PC-9 (cell line): ENCODE data around the gene ALOXE3. TPM values are rescaled to one million over a fixed set of nuclear protein-coding genes. Genes with fewer than 3 reads are reported as not detected.
A peak's percentile ranks its signal among the peaks of the same experiment; 100 is the strongest.

ENCODE experiments used
- BruUV-seq: library from RNA; stranded (reverse); fragments of 400-500 nt; replicated peaks from 2 replicates; lab custom pipeline; 2021; lab: Mats Ljungman, UMichigan
- CTCF ChIA-PET: fragments of 300-600 bp; sonication (Branson Sonifier 250); formaldehyde crosslinking; loops from one replicate; lab custom pipeline; 2022; ENCODE audit warnings: antibody characterized with exemption; lab: Charles Lee
- POLR2A ChIA-PET: fragments of 300-600 bp; sonication (Branson Sonifier 250); formaldehyde crosslinking; loops from one replicate; lab custom pipeline; 2022; ENCODE audit warnings: antibody characterized with exemption; ENCODE audit not compliant: unreplicated experiment; lab: Charles Lee
- DNase-seq, 2 experiments: peaks; one replicate each; pipeline versions ENCODE4 v3.0.0 to v3.0.0-alpha.2; 2015 to 2022; ENCODE audit warnings: mixed read lengths in 1 of 2
- H2AFZ ChIP-seq: fragments of 200-600 bp; sonication (generic); 2 replicates; pipeline ENCODE4 v1.8.1; 2017; ENCODE audit warnings: antibody characterized with exemption
- H3F3A ChIP-seq: fragments of 200-600 bp; sonication (generic); 2 replicates; pipeline ENCODE4 v1.8.1; 2017; ENCODE audit warnings: antibody characterized with exemption, mild to moderate bottlenecking, low read depth; ENCODE audit not compliant: insufficient read depth
- H3K27ac ChIP-seq: fragments of 200-600 bp; sonication (generic); 2 replicates; pipeline ENCODE4 v1.6.1; 2016; ENCODE audit warnings: mixed run types
- H3K27me3 ChIP-seq: fragments of 200-600 bp; sonication (generic); 2 replicates; pipeline ENCODE4 v1.6.1; 2016; ENCODE audit warnings: low read depth, mixed run types; ENCODE audit not compliant: insufficient read depth
- H3K36me3 ChIP-seq: fragments of 200-600 bp; sonication (generic); 2 replicates; pipeline ENCODE4 v1.6.1; 2016; ENCODE audit warnings: low read depth, mixed run types
- H3K4me1 ChIP-seq: fragments of 200-600 bp; sonication (generic); replicated peaks from 2 replicates; pipeline ENCODE4 v1.6.1; 2016; ENCODE audit warnings: mixed run types; ENCODE audit not compliant: insufficient read depth
- H3K4me2 ChIP-seq: fragments of 200-600 bp; sonication (generic); 2 replicates; pipeline ENCODE4 v1.6.1; 2017; ENCODE audit warnings: mixed run types
- H3K4me3 ChIP-seq: fragments of 200-600 bp; sonication (generic); 2 replicates; pipeline ENCODE4 v1.6.1; 2016; ENCODE audit warnings: mixed run types
- H3K79me2 ChIP-seq: fragments of 200-600 bp; sonication (generic); 2 replicates; pipeline ENCODE4 v1.6.1; 2017; ENCODE audit warnings: low read depth, mixed run types
- H3K9me2 ChIP-seq: fragments of 200-600 bp; sonication (generic); 2 replicates; pipeline ENCODE4 v1.8.1; 2017; ENCODE audit warnings: mild to moderate bottlenecking; ENCODE audit not compliant: insufficient read depth
- H3K9me3 ChIP-seq: fragments of 200-600 bp; sonication (generic); 2 replicates; pipeline ENCODE4 v1.8.1; 2016; ENCODE audit warnings: low read depth; ENCODE audit not compliant: insufficient read depth
- H4K20me1 ChIP-seq: fragments of 200-600 bp; sonication (generic); 2 replicates; pipeline ENCODE4 v1.8.1; 2017; ENCODE audit not compliant: insufficient read depth
- CTCF ChIP-seq: fragments of 200-600 bp; sonication (generic); conservative IDR thresholded peaks from 2 replicates; pipeline ENCODE4 v1.6.1; 2017; ENCODE audit warnings: mixed run types, antibody characterized with exemption, mild to moderate bottlenecking, moderate library complexity
- EZH2 ChIP-seq: fragments of 200-600 bp; sonication (generic); IDR thresholded peaks from 2 replicates; pipeline ENCODE4 v1.8.0; 2017; ENCODE audit warnings: antibody characterized with exemption, low read depth
- intact Hi-C: fragments of 100-400 bp; cut with micrococcal nuclease; formaldehyde crosslinking; loops from one replicate; pipeline ENCODE4 v1.10.0; 2022; ENCODE audit not compliant: unreplicated experiment
- total RNA-seq: library from RNA; stranded (reverse); gene quantifications from 2 replicates; pipeline ENCODE4 v1.2.3, GENCODE V29; 2021

Gene ALOXE3
- total RNA-seq, 1 experiment from 2014 or later, result 1.4 TPM

GRCh38 chr17:8162997-8163977 is 45.0 kb upstream of the ALOXE3 start:
- Histone ChIP-seq H3K9me2 (no peaks in the 10 kb centered on the region), H3K9me3 (no peaks in the 10 kb centered on the region), H3K27me3 (no peaks in the 10 kb centered on the region), H3K36me3 (no peaks in the 10 kb centered on the region), H3K79me2 (peaks cover 10% of the 10 kb centered on the region; the same call in 1 of the 2 replicates), H3K4me1 (peaks cover 8% of the 10 kb centered on the region; the same call in 1 of the 2 replicates), H3K4me2 (peak overlapping the region; percentile 66), H3K4me3 (peak overlapping the region; percentile 75; the same call in 1 of the 2 replicates), H2AFZ (peak overlapping the region; percentile 75; the same call in 1 of the 2 replicates), H3F3A (peaks cover 13% of the 10 kb centered on the region; the same call in 1 of the 2 replicates), H3K27ac (no peak overlapping the region), H4K20me1 (no peaks in the 10 kb centered on the region)
- ChIA-PET CTCF (interaction anchor here (0.7 kb wide), 2 partner anchors 496 to 725 kb away, joined by 3 to 11 read pairs; no protein-coding TSS in a partner anchor), POLR2A (interaction anchor here (0.6 to 1.3 kb wide), 3 partner anchors 10 to 618 kb away, joined by 3 to 21 read pairs (median 4); no protein-coding TSS in a partner anchor)
- intact Hi-C loops, result no loop called here
- BruUV-seq, result no TSS peak
- no peak for DNase-seq
- no peak for TF ChIP-seq CTCF
- no peak for TF ChIP-seq EZH2

GRCh38 chr17:8162233-8162996 is 44.1 kb upstream of the ALOXE3 start, which contains the start of gene VAMP2:
TSS of gene VAMP2 (minus strand) at chr17:8162948. CDS start at chr17:8162879, 69 bp downstream.
- H3K4me1 ChIP-seq, result peaks cover 8% of the 10 kb centered on the region; the same call in 1 of the 2 replicates
- peak within 1 kb of the TSS; percentile 89 for H3K4me2 ChIP-seq
- H3F3A ChIP-seq, result peaks cover 16% of the 10 kb centered on the region; the same call in 1 of the 2 replicates
- H3K27me3 ChIP-seq, result no peaks in the 10 kb centered on the region
- peak within 1 kb of the TSS; percentile 75 for H3K4me3 ChIP-seq
- H4K20me1 ChIP-seq, result no peaks in the 10 kb centered on the region
- H2AFZ ChIP-seq, result peak within 1 kb of the TSS; percentile 90
- H3K9me3 ChIP-seq, result no peaks in the 10 kb centered on the region
- H3K79me2 ChIP-seq, result peaks cover 10% of the 10 kb centered on the region; the same call in 1 of the 2 replicates
- CTCF ChIA-PET, result no interaction called here
- BruUV-seq, result no TSS peak
- peak in 1 of 2 experiments; percentile 62 for DNase-seq
- H3K27ac ChIP-seq, result no peak within 1 kb of the TSS
- TF ChIP-seq CTCF, result no peak
- no peak for TF ChIP-seq EZH2
- H3K36me3 ChIP-seq, result no peaks in the 10 kb centered on the region
- H3K9me2 ChIP-seq, result no peaks in the 10 kb centered on the region
- intact Hi-C loops, result no loop called here
- POLR2A ChIA-PET, result no interaction called here
